ENCODE measurements around the gene NTRK2.

Gene NTRK2

GRCh38 chr9:84849049-84849448 is 179.5 kb downstream of the NTRK2 start:
- no peak overlapping the region for H3K27ac ChIP-seq
- TF ChIP-seq, protein P1, sequence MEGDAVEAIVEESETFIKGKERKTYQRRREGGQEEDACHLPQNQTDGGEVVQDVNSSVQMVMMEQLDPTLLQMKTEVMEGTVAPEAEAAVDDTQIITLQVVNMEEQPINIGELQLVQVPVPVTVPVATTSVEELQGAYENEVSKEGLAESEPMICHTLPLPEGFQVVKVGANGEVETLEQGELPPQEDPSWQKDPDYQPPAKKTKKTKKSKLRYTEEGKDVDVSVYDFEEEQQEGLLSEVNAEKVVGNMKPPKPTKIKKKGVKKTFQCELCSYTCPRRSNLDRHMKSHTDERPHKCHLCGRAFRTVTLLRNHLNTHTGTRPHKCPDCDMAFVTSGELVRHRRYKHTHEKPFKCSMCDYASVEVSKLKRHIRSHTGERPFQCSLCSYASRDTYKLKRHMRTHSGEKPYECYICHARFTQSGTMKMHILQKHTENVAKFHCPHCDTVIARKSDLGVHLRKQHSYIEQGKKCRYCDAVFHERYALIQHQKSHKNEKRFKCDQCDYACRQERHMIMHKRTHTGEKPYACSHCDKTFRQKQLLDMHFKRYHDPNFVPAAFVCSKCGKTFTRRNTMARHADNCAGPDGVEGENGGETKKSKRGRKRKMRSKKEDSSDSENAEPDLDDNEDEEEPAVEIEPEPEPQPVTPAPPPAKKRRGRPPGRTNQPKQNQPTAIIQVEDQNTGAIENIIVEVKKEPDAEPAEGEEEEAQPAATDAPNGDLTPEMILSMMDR (conservative IDR thresholded peaks at IDR 0.05): no peak

- no peak overlapping the region for H3K27ac ChIP-seq
- TF ChIP-seq, protein P1 (conservative IDR thresholded peaks at IDR 0.05): no peak
Measured at GRCh38 chr9:84850830-84851392, 181.4 kb downstream of the NTRK2 start.

GRCh38 chr9:84851935-84852585 is 182.5 kb downstream of the NTRK2 start:
- no peak overlapping the region for H3K27ac ChIP-seq
- TF ChIP-seq, protein P1 (conservative IDR thresholded peaks at IDR 0.05): no peak

GRCh38 chr9:84852617-84853301 is 183.2 kb downstream of the NTRK2 start:
- no peak overlapping the region for H3K27ac ChIP-seq
- TF ChIP-seq, protein P1 (conservative IDR thresholded peaks at IDR 0.05): no peak

GRCh38 chr9:84856181-84856632 is 186.7 kb downstream of the NTRK2 start:
- no peak overlapping the region for H3K27ac ChIP-seq
- TF ChIP-seq, protein P1 (conservative IDR thresholded peaks at IDR 0.05): no peak

DNA sequence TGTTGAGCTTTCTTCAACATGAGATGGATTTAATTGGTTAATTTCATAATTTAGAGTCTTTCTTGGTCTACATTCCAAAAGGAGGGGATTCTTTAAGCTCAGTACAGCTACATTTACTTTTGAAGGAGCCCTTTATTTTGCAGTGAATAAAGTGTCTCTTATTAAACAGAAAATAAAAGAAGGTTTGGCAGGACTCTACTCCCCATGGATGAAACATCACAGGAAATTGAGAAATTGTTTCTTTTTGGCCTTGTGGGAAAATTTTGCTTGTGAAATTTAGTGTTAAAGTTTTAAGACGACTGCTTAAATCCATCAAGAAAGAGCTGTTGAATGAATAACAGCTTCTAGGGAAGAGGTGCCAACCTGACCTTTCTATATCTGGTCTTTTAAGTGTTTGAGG is 187.7 kb downstream of the NTRK2 start:
- TF ChIP-seq, protein P1 (conservative IDR thresholded peaks at IDR 0.05): no peak
- no peak overlapping the region for H3K27ac ChIP-seq

DNA sequence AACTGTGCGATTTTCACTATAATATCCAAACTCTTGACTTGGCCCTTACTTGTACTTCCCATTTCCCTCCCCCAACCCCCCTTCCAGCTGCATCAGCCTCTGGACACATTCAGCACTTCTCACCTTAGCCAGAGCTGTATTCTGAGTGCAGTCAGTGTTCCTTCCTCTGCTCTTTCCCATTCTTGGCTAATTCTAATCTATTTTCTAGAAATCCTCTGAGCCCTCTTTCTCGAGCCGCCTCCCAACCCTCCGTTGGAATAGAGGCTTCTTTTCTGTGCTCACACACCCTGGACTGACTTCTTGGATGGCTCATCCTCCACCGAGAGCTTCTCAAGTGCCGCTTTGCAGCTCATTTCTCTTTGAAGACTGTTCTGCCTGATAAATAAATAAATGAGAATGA is 188.8 kb downstream of the NTRK2 start:
- TF ChIP-seq, protein P1 (conservative IDR thresholded peaks at IDR 0.05): no peak
- no peak overlapping the region for H3K27ac ChIP-seq
